Suprapubic skin (tissue), 4 donors: ENCODE data around the gene CHD2. TPM values are rescaled to one million over a fixed set of nuclear protein-coding genes. Genes with fewer than 3 reads are reported as not detected.

Experiments used
- DNase-seq, 2 donors: peaks; one replicate each; pipeline ENCODE4 v3.0.0-alpha.2; 2019; ENCODE audit warnings: low spot score in 2 of 2
- H3K27ac ChIP-seq: fragments of 200-600 bp; sonication (generic); one replicate; pipeline ENCODE4 v1.5.1; 2019
- H3K27me3 ChIP-seq: fragments of 200-600 bp; sonication (generic); one replicate; pipeline ENCODE4 v1.5.1; 2019
- H3K36me3 ChIP-seq: fragments of 200-600 bp; sonication (generic); one replicate; pipeline ENCODE4 v1.5.1; 2019
- H3K4me1 ChIP-seq: fragments of 200-600 bp; sonication (generic); one replicate; pipeline ENCODE4 v1.5.1; 2019
- H3K4me3 ChIP-seq: fragments of 200-600 bp; sonication (generic); one replicate; pipeline ENCODE4 v1.5.1; 2019; ENCODE audit warnings: mild to moderate bottlenecking
- H3K9me3 ChIP-seq: fragments of 200-600 bp; sonication (generic); one replicate; pipeline ENCODE4 v1.5.1; 2019
- EP300 ChIP-seq: sonication (generic); formaldehyde crosslinking; IDR thresholded peaks from one replicate; pipeline ENCODE4 v1.6.1; 2017; ENCODE audit warnings: antibody characterized with exemption
- POLR2A ChIP-seq, 2 donors: fragments of 450-650 bp; IDR thresholded peaks; one replicate each; pipeline ENCODE4 v1.6.1; 2017; ENCODE audit warnings: antibody characterized with exemption in 2 of 2, mild to moderate bottlenecking in 2 of 2, moderate library complexity in 2 of 2
- POLR2AphosphoS5 ChIP-seq, 3 donors: sonication (generic); formaldehyde crosslinking; IDR thresholded peaks; one replicate each; pipeline ENCODE4 v1.6.1; 2017; ENCODE audit warnings: antibody characterized with exemption in 3 of 3
- WGBS: methylation state at CpG from one replicate; pipeline ENCODE4 v1.1.5; 2018; 5-methylcytosine and 5-hydroxymethylcytosine counted together
- total RNA-seq, 4 donors: library from RNA; depleted of rRNA; stranded (reverse); fragments of >200 nt; gene quantifications; one replicate each; pipeline ENCODE4 v1.1.0, GENCODE V29; 2016
- TF ChIP-seq, protein P1 (sequence below), 2 donors: fragments of 200-600 bp in 1 of 2; fragments of 450-650 bp in 1 of 2; sonication (generic) in 1 of 2; IDR thresholded peaks; one replicate each; pipeline ENCODE4 v1.5.1; 2016 to 2019; ENCODE audit warnings: antibody characterized with exemption in 2 of 2, mild to moderate bottlenecking in 1 of 2, moderate library complexity in 1 of 2

Gene CHD2
- total RNA-seq, 4 donors from 2014 or later = 93.3 to 319 (median 127) TPM

DNA sequence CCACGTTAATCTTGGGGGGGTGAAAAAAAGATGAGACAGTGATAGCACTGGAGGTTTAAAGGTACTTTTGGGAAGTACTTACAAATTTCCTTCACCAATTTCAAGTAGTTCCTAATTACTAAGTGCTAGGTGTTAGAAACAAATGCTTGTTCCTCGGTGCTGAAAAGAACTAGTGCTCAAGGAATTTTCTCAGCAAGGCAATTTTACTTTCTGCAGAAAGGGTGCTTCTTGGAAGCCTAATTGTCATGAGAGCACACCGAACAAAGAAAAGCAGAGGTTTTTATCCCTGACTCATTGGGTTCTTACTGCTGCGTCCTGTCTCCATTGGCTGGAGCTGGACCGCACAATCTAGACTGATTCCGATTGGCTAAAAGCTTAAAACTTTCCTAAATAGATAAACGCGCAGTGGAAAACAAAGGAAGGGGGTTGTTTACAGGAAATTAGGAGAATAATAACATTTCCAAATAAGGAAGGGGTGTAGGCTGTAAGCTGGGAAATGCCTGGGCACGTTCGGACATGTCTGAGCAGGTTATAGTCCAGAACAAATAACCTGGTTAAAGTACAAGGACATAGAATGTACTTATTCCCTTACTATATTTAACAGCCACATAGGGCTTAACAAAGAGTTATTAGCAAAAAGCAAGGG is 49.6 kb downstream of the CHD2 start:
- H3K9me3 ChIP-seq = peaks cover 18% of the 10 kb centered on the region
- H3K4me3 ChIP-seq = no peak overlapping the region
- TF ChIP-seq, protein P1, sequence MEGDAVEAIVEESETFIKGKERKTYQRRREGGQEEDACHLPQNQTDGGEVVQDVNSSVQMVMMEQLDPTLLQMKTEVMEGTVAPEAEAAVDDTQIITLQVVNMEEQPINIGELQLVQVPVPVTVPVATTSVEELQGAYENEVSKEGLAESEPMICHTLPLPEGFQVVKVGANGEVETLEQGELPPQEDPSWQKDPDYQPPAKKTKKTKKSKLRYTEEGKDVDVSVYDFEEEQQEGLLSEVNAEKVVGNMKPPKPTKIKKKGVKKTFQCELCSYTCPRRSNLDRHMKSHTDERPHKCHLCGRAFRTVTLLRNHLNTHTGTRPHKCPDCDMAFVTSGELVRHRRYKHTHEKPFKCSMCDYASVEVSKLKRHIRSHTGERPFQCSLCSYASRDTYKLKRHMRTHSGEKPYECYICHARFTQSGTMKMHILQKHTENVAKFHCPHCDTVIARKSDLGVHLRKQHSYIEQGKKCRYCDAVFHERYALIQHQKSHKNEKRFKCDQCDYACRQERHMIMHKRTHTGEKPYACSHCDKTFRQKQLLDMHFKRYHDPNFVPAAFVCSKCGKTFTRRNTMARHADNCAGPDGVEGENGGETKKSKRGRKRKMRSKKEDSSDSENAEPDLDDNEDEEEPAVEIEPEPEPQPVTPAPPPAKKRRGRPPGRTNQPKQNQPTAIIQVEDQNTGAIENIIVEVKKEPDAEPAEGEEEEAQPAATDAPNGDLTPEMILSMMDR (IDR thresholded peaks at IDR 0.05) = no peak
- TF ChIP-seq EP300 = no peak
- no peak for TF ChIP-seq POLR2A (IDR thresholded peaks at IDR 0.05)
- no peak for TF ChIP-seq POLR2AphosphoS5 (IDR thresholded peaks at IDR 0.05)
- no peak overlapping the region for H3K27ac ChIP-seq
- H3K27me3 ChIP-seq = no peaks in the 10 kb centered on the region
- peaks cover 100% of the 10 kb centered on the region for H3K36me3 ChIP-seq
- no peaks in the 10 kb centered on the region for H3K4me1 ChIP-seq
- no peak for DNase-seq
- 97% methylated on average over 10 of the region's 10 CpGs for WGBS

DNA sequence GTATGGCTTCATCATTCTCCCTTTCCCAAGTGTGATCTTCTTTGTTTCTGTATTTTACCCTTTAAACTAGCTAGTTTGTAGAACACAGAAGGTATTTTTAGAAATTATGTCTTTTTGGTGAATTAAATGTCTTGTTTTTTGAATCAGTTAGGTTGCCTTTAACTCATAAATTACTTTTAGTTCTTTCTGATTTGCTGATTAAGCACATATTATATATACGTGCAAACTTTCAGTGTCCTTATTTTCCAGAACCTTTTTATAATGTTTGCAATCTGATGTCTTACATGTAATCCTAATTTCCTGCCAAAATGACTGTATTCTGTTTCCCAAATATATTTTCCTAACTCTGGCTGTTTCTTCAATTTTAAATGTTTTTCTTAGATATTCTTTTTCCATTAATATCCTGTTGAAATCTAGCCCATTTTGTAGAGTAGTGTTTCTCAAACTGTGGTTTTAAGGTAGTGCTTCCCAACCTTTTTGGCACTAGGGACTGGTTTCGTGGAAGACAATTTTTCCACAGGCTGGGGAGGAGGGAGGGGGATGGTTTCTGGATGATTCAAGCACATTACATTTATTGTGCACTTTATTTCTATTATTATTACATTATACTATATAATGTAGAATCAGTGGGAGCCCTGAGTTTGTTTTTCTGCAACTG is 51.8 kb downstream of the CHD2 start:
- Histone ChIP-seq H3K4me3 (no peak overlapping the region), H3K9me3 (peaks cover 18% of the 10 kb centered on the region), H3K27ac (no peak overlapping the region), H3K4me1 (no peaks in the 10 kb centered on the region), H3K27me3 (no peaks in the 10 kb centered on the region), H3K36me3 (peaks cover 100% of the 10 kb centered on the region)
- no peak for TF ChIP-seq POLR2A (IDR thresholded peaks at IDR 0.05)
- no peak for TF ChIP-seq EP300
- no peak for TF ChIP-seq POLR2AphosphoS5 (IDR thresholded peaks at IDR 0.05)
- TF ChIP-seq, protein P1 (IDR thresholded peaks at IDR 0.05) = no peak
- 66% methylated on average over 2 of the region's 2 CpGs for WGBS
- DNase-seq = no peak

DNA sequence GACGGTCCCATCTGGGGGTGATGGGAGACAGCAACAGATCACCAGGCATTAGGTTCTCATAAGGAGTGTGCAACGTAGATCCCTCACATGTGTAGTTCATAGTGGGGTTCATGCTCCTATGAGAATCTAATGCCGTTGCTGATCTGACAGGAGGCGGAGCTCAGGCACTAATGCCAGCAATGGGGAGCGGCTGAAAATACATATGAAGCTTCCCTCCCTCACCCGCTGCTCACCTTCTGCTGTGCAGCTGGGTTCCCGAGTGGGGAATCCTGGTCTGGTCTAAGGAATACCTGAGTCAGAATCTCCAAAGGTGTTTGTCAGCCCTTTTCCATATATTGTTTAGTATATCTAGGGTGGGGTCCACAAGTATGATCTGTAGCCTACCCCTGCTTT is 52.3 kb downstream of the CHD2 start:
- no peak for DNase-seq
- peaks cover 100% of the 10 kb centered on the region for H3K36me3 ChIP-seq
- WGBS = 88% methylated on average over 7 of the region's 7 CpGs
- no peak overlapping the region for H3K4me3 ChIP-seq
- H3K27ac ChIP-seq = no peak overlapping the region
- peaks cover 18% of the 10 kb centered on the region for H3K9me3 ChIP-seq
- H3K4me1 ChIP-seq = no peaks in the 10 kb centered on the region
- TF ChIP-seq, protein P1 (IDR thresholded peaks at IDR 0.05) = no peak
- TF ChIP-seq EP300 = no peak
- TF ChIP-seq POLR2A (IDR thresholded peaks at IDR 0.05) = no peak
- no peak for TF ChIP-seq POLR2AphosphoS5 (IDR thresholded peaks at IDR 0.05)
- no peaks in the 10 kb centered on the region for H3K27me3 ChIP-seq

DNA sequence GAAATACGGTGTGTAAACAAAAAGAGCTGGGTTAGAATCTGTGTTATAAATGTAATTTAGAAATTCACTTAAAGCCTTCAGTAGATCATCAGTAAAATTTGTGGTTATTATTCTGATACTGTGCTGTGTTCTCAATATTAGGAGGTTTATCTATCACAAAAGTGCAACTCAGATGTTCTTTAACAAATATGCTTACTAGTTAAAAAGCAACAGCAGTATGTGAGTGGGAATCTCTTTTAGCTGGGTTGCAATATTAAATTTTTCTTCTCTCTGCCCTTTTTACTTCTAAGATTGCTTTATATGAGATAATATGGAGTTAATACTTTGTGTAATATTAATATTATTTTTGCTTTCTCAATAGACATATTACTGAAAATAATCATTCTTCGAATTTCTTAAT is 53.4 kb downstream of the CHD2 start:
- no peaks in the 10 kb centered on the region for H3K27me3 ChIP-seq
- 97% methylated on average over 2 of the region's 2 CpGs for WGBS
- H3K36me3 ChIP-seq = peaks cover 99% of the 10 kb centered on the region
- TF ChIP-seq, protein P1 (IDR thresholded peaks at IDR 0.05) = no peak
- no peak for TF ChIP-seq POLR2AphosphoS5 (IDR thresholded peaks at IDR 0.05)
- no peak for TF ChIP-seq POLR2A (IDR thresholded peaks at IDR 0.05)
- no peak for TF ChIP-seq EP300
- peaks cover 15% of the 10 kb centered on the region for H3K9me3 ChIP-seq
- no peaks in the 10 kb centered on the region for H3K4me1 ChIP-seq
- DNase-seq = no peak
- H3K4me3 ChIP-seq = no peak overlapping the region
- H3K27ac ChIP-seq = no peak overlapping the region

DNA sequence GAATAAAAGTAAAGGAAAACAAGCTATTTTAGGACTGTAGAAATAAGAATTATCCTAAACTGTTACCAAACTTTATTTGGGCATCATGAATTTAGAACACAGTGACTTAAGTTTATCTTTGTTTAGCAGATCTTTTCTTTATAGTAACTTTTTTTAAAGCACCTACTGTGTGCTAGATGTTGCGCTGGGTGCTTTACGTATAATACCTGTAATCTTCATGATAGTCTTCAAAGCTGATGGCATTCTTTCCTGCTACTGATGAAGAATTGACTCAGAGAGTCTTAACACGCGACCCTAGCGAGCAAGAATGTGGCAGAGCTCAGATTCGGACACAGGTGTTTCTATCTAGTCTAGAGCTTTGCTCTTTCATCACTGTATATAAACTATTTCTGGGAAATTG is 53.9 kb downstream of the CHD2 start:
- no peak for DNase-seq
- Histone ChIP-seq H3K27ac (no peak overlapping the region), H3K36me3 (peaks cover 99% of the 10 kb centered on the region), H3K27me3 (no peaks in the 10 kb centered on the region), H3K4me1 (no peaks in the 10 kb centered on the region), H3K9me3 (peaks cover 12% of the 10 kb centered on the region), H3K4me3 (no peak overlapping the region)
- TF ChIP-seq POLR2AphosphoS5 (IDR thresholded peaks at IDR 0.05) (no peak), EP300 (no peak), POLR2A (IDR thresholded peaks at IDR 0.05) (no peak)
- TF ChIP-seq, protein P1 (IDR thresholded peaks at IDR 0.05) = no peak
- 98% methylated on average over 6 of the region's 6 CpGs for WGBS
